Activated naive CD4-positive, alpha-beta T cell treated with Interleukin-2 at 50 U/mL for 16 hours (primary cell): ENCODE measurements around the gene PDRG1.

Experiments used
- DNase-seq: peaks from one replicate; pipeline ENCODE4 v3.0.0-alpha.2; 2020

The PDRG1 gene

DNA sequence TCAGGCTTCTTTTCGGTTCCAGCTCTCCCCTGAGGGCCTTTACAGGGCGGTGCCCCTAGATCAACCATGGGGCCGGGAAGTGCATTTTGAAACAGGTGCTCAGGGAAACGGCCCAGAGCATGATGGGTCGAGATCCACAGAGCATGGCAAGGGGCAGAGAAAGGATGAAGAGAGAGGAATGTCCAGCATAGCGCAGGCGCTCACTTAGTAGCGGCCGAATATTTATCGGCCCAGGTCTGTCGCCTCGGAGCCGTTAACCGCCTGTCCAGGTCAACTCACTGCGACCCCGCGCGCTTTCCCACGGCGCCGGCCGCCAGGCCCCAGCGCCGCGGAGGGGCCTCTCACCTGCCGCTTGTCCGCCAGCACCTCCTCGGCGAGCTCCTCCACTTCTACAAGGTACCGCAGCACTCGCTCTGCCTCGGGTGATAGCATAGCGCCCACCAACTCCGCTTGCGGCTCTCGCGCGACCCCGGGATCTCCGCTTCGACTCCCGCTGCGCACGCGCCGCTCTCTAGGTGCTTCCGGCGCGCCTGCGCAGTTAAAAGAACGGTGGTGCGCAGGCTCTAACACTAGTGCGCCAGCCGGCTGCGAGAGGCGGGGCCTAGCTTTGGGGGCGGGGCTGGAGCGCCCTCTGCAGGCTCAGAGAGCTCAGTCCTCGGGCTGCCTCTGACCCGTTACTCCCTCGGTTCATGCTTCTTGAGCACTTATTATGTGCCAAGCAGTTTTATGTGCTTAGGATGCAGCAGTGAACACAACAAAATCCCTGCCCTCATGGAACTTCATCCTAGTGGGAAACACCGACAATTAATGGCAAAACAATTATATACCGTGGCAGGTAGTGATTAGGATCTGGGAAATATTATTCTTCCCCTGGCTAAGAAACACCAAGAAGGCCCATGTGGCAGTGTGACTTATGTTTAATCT is at the start of gene PDRG1:
Gene PDRG1 (minus strand): TSS at position 517 of the 924 bp plus-strand sequence. CDS start 85 bp downstream, at position 432.
- DNase-seq = peak; percentile 98

DNA sequence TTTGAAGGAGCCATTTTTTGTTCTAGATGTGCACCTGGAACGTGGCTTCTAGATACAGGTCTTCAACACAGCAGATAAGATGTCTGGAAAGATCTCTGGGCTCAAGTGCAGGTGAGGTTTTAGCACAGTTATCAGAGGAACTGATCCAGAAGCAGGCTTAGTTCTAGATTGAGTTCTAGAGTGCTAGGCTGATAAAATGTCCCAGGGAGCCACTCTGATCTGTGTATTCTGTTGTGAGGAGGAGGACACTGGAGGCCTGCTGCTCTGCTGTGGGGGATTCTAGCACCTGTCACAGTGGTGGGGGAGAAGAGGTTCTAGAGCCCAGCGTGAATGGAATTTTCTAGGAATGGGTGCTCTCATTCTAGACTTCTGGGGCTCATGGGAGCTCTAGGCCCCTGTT is 46.4 kb upstream of the PDRG1 start:
- no peak for DNase-seq

DNA sequence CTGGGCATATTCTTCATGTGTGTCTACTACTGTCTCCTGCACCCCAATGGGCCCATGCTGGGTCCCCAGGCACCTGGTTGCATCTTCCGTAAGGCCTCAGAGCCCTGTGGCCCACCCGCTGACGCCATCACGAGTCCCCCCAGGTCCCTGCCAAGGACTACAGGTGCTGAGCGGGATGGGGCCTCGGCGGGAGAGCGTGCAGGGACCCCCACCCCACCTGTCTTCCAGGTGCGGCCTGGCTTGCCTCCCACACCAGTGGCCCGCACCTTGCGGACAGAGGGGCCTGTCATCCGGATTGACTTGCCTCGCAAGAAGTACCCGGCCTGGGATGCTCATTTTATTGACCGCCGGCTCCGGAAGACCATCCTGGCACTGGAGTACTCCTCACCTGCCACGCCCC is 45.1 kb upstream of the PDRG1 start:
- DNase-seq = no peak

DNA sequence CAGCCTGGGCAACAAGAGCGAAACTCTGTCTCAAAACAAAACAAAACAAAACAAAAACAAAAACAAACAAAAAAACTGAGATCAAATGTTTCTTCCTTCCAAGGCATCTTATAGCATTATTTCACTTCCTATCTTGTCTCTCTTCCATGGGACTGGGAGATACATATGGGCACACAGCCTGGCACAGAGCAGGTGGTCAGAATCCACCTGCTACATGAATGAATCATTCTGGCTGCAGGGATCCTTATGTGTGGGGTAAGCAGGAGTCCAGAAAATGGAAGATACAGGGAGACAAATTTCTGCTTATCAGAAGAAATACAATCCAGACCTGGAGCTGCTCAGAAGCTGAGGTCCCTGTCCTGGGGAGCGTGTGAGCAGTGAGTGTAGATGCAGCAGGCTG is 40.2 kb upstream of the PDRG1 start:
- DNase-seq = no peak

DNA sequence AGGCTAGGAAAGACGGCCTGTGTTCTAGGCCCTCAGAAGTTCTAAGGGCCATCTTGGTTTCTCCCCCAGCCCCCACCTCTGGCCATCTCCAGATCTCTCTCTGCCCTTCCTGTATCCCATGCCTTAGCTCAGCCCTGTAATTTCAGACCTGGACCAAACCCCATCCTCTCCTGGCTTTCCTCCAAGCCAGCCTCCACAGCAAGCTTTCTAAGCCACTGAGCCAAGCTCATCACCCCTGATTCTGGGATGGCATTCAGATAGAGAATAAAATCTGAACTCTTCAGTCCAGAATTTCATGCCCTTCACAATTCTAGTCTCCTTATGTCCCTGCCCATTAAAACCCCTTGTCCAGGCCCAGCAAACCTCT is 39.5 kb upstream of the PDRG1 start:
- DNase-seq = no peak

DNA sequence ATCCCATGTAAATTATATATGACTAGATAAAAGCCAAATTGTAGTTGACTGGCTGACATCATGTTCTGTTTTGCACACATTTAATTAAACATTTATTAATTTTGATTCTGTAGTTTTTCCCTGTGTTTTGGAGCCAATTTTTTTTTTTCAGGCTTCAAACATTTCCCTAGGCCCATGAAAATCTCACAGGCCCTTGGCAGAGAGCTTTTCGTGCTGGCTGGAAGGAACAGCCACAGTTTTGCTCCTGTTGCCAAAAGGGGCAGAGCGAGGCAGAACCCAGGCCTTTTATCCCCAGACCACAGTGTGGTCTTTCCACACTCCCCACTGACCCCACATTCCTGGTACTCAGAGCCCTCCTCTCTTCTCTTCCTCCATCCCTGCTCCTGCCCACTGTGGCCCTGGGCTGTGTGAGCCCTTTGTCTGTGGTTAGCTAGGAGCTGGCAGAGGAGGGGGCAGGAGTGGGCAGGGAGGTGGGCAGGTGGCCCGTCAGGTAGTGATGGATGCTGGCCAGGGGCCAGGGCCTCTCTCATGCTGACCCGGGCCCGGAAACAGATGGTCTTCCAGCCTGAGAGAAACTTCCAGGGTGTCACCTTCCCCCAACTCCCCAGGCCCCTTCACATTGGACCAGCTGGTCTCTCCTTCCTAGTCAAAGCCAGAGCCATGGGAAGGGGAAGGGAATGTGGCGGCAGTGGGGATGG is 38.9 kb upstream of the PDRG1 start:
- no peak for DNase-seq

DNA sequence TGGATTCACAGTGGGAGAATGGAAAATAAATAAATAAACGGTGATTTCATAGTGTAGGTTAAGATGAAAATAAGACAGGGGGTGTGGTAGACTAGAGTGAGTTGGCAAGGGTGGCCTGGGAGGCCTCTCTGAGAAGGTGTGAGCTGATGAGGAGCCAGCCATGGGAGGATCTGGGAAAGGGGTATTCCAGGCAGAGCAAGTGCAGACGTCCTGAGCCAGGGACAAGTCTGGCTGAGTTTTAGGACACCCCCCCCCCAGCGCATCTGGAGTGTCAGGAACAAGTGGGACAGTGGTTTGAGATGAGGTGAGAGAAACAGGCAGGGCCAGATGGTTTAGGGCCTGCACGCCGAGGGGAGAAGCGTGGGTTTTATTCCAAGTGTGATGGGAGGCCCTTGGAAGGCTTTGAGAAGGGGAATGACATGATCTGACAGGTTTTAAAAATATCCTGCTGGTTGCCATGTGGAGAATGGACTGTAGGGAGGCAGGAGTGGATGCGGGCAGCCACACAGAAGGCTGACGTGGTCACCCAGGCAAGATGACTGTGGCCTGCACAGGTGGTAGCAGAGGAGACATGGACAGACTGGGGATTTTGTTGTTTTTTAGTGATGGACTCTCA is 37.3 kb upstream of the PDRG1 start:
- DNase-seq = no peak

DNA sequence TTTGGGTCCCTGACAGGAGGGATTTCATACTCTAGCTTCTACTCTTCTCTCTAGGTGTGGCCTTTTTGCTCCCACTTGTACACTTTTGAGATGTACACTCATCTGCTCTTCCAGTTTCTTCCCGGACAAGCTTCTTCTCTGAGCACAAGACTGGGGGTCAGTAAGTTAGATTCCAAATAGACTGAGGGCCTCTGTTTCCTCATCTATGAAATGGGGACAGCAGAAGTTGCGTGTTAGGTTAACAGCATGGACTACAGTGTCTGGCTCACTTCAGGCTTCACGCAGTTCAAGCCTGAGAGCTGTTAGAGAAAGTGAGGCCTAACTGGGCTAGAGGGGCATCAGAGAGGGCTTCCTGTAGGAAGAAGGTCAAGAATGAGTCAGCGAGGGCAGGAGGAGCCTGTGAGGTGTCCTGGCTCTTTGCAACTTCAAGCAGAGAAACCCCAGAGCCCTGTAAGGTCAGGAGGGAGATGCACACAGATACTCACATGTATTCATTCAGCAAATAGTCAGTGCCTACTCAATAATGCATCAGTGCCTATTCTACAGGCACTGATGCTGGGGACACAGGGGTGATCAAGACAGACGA is 36.7 kb upstream of the PDRG1 start:
- DNase-seq = no peak

DNA sequence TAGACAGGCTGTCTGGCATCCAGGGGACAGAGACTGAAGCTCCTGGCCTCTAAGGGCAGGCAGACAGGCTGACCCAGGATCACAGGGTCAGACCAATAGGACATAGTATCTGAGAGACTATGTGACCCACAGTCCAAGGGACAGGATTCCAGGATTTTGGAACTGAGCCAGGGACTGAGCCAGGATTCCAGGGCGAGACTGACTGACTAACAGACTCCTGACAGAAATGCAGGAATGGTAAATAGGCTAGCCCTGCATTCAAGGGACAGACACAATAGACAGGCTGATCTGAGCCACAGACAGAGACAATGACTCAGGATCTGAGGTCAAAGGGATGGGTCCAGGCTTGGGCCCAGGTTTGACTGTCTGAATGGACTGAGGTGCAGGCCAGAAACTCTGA is 35.9 kb upstream of the PDRG1 start:
- no peak for DNase-seq

DNA sequence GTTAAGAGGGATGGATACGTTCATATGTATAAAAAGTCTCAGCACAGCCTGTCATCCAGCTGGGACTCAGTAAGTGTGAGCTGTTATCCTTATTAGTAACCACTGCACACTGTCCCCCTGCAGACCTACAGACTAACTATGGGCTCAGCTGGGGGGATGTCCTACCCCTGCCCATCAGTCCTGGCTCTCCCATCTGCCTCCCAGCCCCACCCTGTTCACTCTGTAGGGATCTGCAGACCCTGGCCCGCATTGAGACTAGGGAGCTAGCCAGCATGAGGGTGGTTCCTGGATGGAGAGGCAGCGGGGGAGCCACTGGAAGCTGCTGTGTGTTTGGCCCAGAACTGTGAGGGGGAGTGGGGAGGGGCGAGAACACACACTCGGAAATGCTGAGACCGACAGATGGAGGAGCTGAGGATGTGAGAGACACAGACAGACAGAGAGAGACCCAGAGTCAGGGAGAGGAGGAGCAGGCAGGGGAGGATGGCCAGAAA is 33.2 kb upstream of the PDRG1 start:
- no peak for DNase-seq

DNA sequence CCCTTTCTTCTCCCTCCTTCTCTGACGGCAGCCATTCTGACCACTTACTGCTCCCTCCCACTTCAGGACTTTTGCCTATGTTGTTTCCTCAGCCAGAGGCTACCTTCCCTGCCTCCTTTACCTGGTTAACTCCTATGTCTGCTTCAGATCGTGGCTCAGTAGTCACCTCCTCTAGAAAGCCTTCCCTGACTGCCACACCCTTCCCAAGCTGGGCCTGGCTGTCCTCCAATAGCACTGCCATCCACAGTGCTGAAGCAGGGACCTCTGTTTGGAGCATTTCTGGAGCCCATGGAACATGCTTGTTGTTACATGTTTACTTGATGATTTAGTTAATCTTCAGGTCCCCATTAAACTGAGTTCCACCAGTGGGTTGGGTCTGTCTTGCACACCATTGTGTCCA is 29.9 kb upstream of the PDRG1 start:
- no peak for DNase-seq

DNA sequence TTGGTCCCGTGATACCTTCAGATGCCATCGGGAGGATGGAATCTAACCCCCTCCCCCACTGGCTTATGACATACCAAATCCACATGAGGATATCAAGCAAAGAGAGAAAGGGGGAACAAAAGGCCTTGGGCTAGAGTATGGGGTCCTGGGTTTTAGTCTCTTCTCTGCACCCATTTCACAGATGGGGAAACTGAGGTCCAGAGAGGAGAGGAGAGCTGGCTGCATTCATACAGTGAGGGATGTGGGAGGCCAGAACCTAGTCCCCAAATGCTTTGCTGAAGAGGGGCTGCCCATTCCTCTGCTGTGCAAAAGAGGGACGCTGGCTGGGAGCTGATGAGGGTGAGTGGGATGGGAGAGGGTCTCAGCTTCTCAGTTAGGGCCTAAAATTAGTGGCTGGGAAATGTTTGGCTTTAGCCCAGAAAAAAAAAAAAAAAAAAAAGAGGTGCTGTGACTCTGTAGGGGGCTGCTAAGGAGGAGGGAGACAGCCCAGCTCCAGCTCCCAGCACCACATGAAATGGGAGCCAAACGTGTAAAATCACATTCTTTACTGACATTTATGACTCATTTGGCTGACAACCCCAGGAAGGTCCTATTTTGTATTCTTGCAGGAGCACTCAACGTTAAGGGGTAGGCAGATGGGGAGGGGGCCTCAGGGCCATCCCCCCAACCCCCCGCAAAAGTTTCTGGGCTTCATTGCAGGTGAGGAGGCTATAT is 28.0 kb upstream of the PDRG1 start:
- DNase-seq = no peak

DNA sequence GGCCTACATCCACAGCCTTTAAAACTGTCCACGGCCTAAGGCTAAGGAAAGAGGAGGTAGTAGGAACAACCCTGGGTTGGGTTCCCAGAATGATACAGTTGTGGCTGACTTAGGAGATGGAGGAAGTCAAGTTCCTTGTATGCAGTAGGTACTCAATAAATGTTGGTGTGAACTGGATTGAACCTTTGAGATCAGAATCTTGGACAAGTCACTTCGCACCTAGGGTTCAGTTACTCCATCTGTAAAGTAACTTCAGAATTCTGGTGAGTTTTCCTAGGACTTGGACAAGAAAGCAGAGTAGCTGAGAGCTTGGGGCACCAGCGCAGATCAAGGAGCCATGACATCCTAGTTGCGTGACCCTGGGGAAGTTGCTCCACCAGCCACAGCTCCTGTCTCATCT is 25.2 kb upstream of the PDRG1 start:
- no peak for DNase-seq

DNA sequence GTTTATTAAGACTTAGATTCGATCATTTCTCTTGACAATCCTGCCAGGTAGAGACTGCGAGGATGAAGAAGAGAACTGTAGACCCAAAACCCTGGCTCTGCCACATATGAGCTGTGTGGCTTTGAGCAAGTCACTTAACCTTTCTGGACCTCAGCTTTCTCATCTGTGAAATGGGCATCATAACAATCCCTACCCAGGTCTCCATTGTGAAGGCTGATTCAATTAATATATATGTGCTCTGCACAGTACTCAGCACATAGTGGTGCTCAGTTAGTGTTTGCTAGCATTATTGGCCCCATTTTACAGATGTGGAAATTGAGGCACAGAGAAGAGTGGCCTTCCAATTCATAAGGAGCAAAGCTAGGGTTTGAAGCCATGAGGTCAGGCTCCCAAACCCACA is 24.0 kb upstream of the PDRG1 start:
- no peak for DNase-seq

DNA sequence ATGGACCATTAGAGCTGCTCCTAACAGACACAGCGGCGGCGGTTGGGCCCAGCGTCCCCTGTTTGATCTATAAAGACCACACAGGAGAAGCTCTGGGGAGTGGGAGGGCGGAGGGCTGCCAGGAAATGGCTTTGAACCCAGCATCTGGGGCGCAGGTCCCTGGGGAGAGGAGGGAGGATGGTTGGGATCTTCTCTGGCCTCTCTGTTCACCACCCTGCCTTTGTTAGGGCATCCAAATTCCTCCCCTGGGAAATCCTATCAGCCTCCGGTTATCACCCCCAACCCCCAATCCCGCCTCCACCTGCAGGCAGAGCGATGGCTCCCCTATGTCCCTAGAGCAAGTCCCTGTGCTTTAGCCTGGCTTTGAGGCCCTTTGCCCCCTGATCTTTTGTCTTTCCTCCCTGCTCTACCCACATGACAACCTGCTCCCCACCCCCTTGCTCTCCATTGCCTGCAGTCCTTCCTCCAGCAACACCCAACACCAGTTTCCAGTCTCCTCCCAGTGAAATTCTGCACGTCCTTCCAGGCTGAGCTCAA is 23.2 kb upstream of the PDRG1 start:
- no peak for DNase-seq

DNA sequence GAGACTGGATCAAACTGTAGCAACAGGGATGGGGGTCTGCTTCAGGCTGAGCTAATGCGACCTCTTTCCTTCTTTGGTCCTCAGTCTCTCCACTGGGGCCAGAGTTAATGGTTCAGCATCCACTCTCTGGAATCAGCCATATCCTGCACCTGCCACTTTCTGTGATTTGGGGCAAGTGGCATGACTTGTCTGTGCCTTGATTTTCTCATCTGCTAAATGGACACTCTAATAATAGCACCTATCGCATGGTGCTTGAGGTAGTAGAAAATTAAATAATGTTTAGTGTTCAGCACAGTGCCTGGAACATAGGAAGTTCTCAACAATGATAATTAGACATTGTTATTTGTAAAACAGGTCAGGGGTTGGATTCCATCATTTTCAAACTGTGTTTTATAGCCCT is 22.4 kb upstream of the PDRG1 start:
- no peak for DNase-seq

DNA sequence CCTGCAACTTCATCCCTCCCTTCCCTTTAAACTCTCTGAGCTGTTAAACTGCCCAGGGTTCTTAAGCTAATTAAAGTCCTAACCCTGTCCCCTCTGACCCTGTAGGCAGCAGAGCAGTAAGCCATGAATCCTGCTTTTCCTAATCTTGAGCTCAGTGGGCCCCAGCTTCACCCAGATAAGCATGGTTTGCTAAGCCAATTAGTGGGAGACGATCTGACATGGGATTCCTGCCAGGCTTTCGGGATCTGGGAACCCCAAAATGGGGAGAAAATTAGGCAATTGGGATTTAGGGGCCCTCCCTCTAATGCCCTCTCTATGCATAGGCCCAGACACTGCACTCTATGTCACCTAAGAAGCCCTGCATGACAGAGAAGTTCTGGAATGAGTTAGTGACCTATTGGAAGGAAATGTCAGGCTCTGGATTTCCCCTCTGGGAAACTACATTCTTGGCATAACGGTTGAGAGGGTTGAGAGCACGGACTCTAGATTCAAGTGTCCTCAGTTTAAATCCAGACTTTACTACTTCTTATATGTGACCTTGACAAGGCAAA is 20.7 kb upstream of the PDRG1 start:
- no peak for DNase-seq

DNA sequence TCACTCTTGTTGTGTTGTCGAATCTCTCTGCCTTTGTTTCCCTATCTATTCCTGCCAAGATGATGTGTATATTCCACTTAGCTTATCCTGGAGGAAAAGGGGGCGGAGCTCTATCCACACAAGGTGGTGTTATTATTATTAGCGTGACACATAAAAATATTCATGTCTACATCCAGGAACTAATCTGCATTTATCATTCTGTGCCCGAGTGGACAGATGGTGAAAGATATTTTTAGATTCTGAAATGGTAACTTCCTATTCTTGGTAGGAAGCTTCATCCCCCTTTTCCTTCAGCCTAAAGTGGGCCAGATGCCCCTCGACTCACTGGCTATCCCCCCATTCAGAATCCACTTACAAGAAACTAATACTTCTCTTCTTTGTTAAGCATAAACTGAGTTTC is 18.1 kb upstream of the PDRG1 start:
- DNase-seq = no peak

DNA sequence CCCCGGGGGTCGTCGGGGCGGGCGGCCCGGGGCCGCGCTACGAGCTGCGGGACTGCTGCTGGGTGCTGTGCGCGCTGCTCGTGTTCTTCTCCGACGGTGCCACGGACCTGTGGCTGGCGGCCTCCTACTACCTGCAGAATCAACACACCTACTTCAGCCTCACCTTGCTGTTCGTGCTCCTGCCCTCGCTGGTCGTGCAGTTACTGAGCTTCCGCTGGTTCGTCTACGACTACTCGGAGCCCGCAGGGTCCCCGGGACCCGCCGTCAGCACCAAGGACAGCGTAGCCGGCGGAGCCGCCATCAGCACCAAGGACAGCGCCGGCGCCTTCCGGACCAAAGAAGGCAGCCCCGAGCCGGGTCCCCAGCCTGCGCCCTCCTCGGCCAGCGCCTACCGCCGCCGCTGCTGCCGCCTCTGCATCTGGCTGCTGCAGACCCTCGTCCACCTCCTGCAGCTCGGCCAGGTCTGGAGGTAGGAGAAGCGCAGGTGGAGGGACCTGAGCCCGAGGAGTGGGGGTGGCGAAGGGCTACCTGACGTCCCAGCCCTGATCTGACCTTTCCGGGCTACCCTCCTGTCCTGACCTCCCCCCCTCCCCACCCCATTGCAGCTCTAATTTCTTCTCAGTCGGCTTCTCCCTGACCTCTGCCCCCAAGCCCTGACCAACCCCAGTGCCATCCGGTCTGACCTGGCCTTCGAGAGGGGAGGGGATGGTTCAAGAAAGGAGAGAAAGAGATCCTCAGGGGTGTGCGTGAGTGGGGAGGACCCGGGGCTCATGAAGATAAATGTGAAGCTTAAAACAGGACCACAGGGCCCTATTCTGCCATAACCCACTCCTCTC is 16.7 kb upstream of the PDRG1 start:
- peak; percentile 80 for DNase-seq

DNA sequence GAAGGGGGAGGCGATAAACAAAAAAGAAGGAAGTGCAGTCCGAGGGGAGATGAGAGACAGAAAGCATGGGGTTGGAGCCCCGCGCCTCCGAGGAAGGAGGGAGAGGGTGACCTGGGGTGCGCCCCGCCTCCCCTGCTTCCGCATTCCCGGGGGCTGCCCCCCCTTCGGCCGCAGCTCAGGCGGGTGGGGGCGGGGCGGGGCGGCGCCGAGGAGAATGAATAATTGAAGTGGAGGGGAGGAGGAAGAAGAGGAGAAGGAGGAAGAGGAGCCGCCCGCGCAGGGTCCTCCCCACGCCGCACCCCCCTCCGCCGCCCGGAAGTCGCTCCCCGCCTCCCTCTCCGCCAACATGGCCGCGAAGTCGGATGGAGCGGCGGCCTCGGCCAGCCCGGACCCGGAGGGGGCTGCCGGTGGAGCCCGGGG is 16.0 kb upstream of the PDRG1 start, which contains the start of gene XKR7:
Gene XKR7 (plus strand): TSS at position 322 of the 420 bp plus-strand sequence. CDS start 25 bp downstream, at position 347.
- no peak for DNase-seq
